WTC11 (cell line): ENCODE measurements around the gene RAPGEF2. TPM values are rescaled to one million over a fixed set of nuclear protein-coding genes. Genes with fewer than 3 reads are reported as not detected.

Experiments used
- ATAC-seq: fragments of 200-7000 bp; cut with Tn5 transposase; 2 replicates; pipeline ENCODE4 v1.10.0; 2021; ENCODE audit warnings: mild to moderate bottlenecking, moderate library complexity
- CTCF ChIA-PET: fragments of 300-600 bp; sonication (Branson Sonifier 250); formaldehyde crosslinking; loops from one replicate; lab custom pipeline; 2021; ENCODE audit warnings: antibody characterized with exemption; lab: Charles Lee
- POLR2A ChIA-PET: fragments of 350-600 bp; sonication (Branson Sonifier 250); formaldehyde crosslinking; loops from one replicate; lab custom pipeline; 2021; ENCODE audit warnings: antibody characterized with exemption; lab: Charles Lee
- DNase-seq: peaks from one replicate; pipeline ENCODE4 v3.0.0; 2021; ENCODE audit warnings: low spot score
- H3K27ac Mint-ChIP-seq: 2 replicates; pipeline ENCODE4 v1.8.0; 2021; ENCODE audit warnings: mixed read lengths
- H3K27me3 Mint-ChIP-seq: 2 replicates; pipeline ENCODE4 v1.8.0; 2021; ENCODE audit warnings: low read depth, mild to moderate bottlenecking, moderate library complexity, mixed read lengths
- H3K36me3 Mint-ChIP-seq: 2 replicates; pipeline ENCODE4 v1.8.0; 2021; ENCODE audit warnings: mixed read lengths
- H3K4me1 Mint-ChIP-seq: 2 replicates; pipeline ENCODE4 v1.8.0; 2022; ENCODE audit warnings: mixed read lengths
- H3K4me3 Mint-ChIP-seq: 2 replicates; pipeline ENCODE4 v1.8.0; 2021; ENCODE audit warnings: mild to moderate bottlenecking, moderate library complexity, mixed read lengths
- H3K9me3 Mint-ChIP-seq: 2 replicates; pipeline ENCODE4 v1.8.0; 2021; ENCODE audit warnings: mixed read lengths
- ATF2 ChIP-seq: sonication (generic); formaldehyde crosslinking; IDR thresholded peaks from 2 replicates; pipeline ENCODE4 v1.8.1; 2022; ENCODE audit warnings: low read depth, missing genetic modification reagents, borderline replicate concordance
- CREM ChIP-seq: sonication (generic); formaldehyde crosslinking; IDR thresholded peaks from 2 replicates; pipeline ENCODE4 v1.8.1; 2022; ENCODE audit warnings: mild to moderate bottlenecking, missing genetic modification reagents, moderate library complexity
- GRHL2 ChIP-seq: fragments of 250-450 bp; sonication (Bioruptor Pico); IDR thresholded peaks from 2 replicates; pipeline ENCODE4 v1.8.0; 2022; ENCODE audit warnings: mild to moderate bottlenecking, moderate library complexity; ENCODE audit not compliant: insufficient replicate concordance, severe bottlenecking
- HMGA2 ChIP-seq: fragments of 250-450 bp; sonication (Bioruptor Pico); IDR thresholded peaks from 2 replicates; pipeline ENCODE4 v1.4.0; 2021; ENCODE audit warnings: mild to moderate bottlenecking, moderate library complexity
- KAT7 ChIP-seq: sonication (generic); formaldehyde crosslinking; IDR thresholded peaks from 2 replicates; pipeline ENCODE4 v1.8.1; 2023; ENCODE audit warnings: missing genetic modification reagents, mild to moderate bottlenecking, borderline replicate concordance
- MLX ChIP-seq: sonication (generic); formaldehyde crosslinking; IDR thresholded peaks from 2 replicates; pipeline ENCODE4 v1.8.1; 2023; ENCODE audit warnings: mild to moderate bottlenecking, missing genetic modification reagents, moderate library complexity
- NFE2L1 ChIP-seq: sonication (generic); formaldehyde crosslinking; IDR thresholded peaks from 2 replicates; pipeline ENCODE4 v1.8.1; 2023; ENCODE audit warnings: missing genetic modification reagents
- NR3C1 ChIP-seq: sonication (generic); formaldehyde crosslinking; conservative IDR thresholded peaks from 2 replicates; pipeline ENCODE4 v1.8.1; 2023; ENCODE audit warnings: low read depth, mild to moderate bottlenecking, missing genetic modification reagents
- PRDM15 ChIP-seq: sonication (generic); formaldehyde crosslinking; IDR thresholded peaks from 2 replicates; pipeline ENCODE4 v1.8.0; 2022; ENCODE audit warnings: missing genetic modification reagents
- RELA ChIP-seq: sonication (generic); formaldehyde crosslinking; IDR thresholded peaks from 2 replicates; pipeline ENCODE4 v1.8.1; 2022; ENCODE audit warnings: missing genetic modification reagents, mild to moderate bottlenecking, borderline replicate concordance
- RORB ChIP-seq: fragments of 250-450 bp; sonication (Bioruptor Pico); IDR thresholded peaks from 2 replicates; pipeline ENCODE4 v1.9.0; 2021; ENCODE audit warnings: mild to moderate bottlenecking
- SMAD3 ChIP-seq: sonication (generic); formaldehyde crosslinking; IDR thresholded peaks from 2 replicates; pipeline ENCODE4 v1.8.0; 2022; ENCODE audit warnings: missing genetic modification reagents, mild to moderate bottlenecking, borderline replicate concordance
- ZNF263 ChIP-seq: sonication (generic); formaldehyde crosslinking; IDR thresholded peaks from 2 replicates; pipeline ENCODE4 v1.8.1; 2022; ENCODE audit warnings: low read depth, mild to moderate bottlenecking, moderate library complexity, missing genetic modification reagents
- ZNF416 ChIP-seq: fragments of 250-450 bp; sonication (Bioruptor Pico); IDR thresholded peaks from 2 replicates; pipeline ENCODE4 v1.9.0; 2021; ENCODE audit warnings: mild to moderate bottlenecking, inconsistent platforms
- total RNA-seq: library from RNA; stranded (reverse); gene quantifications from 3 replicates; pipeline ENCODE4 v1.2.3, GENCODE V29; 2021
- TF ChIP-seq, protein P1 (sequence below): fragments of 250-450 bp; sonication (Bioruptor Pico); IDR thresholded peaks from 2 replicates; pipeline ENCODE4 v1.9.0; 2021; ENCODE audit warnings: mild to moderate bottlenecking
- TF ChIP-seq, protein P2 (sequence below): sonication (generic); formaldehyde crosslinking; IDR thresholded peaks from 2 replicates; pipeline ENCODE4 v1.8.0; 2023; ENCODE audit warnings: missing genetic modification reagents, mild to moderate bottlenecking, borderline replicate concordance
- TF ChIP-seq, protein P3 (sequence below): sonication (generic); formaldehyde crosslinking; IDR thresholded peaks from 2 replicates; pipeline ENCODE4 v1.8.1; 2023; ENCODE audit warnings: mild to moderate bottlenecking, missing genetic modification reagents
- TF ChIP-seq, protein P4 (sequence below): sonication (generic); formaldehyde crosslinking; IDR thresholded peaks from 2 replicates; pipeline ENCODE4 v1.8.1; 2023; ENCODE audit warnings: mild to moderate bottlenecking, moderate library complexity, missing genetic modification reagents

Gene RAPGEF2
- total RNA-seq, 1 experiment from 2014 or later: 40.6 TPM

- DNase-seq (no peak), ATAC-seq (no peak)
- no peak overlapping the region for H3K4me3 Mint-ChIP-seq
- TF ChIP-seq NR3C1 (CRISPR knock-in tag) (no peak), RORB (CRISPR knock-in tag) (no peak), CREM (CRISPR knock-in tag) (no peak), ATF2 (CRISPR knock-in tag) (no peak), KAT7 (no peak), RELA (no peak), MLX (CRISPR knock-in tag) (no peak), GRHL2 (no peak), NFE2L1 (CRISPR knock-in tag) (no peak), ZNF416 (no peak), PRDM15 (CRISPR knock-in tag) (no peak), SMAD3 (no peak), ZNF263 (CRISPR knock-in tag) (no peak), HMGA2 (CRISPR knock-in tag) (no peak)
- TF ChIP-seq, protein P1, sequence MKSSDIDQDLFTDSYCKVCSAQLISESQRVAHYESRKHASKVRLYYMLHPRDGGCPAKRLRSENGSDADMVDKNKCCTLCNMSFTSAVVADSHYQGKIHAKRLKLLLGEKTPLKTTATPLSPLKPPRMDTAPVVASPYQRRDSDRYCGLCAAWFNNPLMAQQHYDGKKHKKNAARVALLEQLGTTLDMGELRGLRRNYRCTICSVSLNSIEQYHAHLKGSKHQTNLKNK (CRISPR knock-in tag): no peak
- TF ChIP-seq, protein P2, sequence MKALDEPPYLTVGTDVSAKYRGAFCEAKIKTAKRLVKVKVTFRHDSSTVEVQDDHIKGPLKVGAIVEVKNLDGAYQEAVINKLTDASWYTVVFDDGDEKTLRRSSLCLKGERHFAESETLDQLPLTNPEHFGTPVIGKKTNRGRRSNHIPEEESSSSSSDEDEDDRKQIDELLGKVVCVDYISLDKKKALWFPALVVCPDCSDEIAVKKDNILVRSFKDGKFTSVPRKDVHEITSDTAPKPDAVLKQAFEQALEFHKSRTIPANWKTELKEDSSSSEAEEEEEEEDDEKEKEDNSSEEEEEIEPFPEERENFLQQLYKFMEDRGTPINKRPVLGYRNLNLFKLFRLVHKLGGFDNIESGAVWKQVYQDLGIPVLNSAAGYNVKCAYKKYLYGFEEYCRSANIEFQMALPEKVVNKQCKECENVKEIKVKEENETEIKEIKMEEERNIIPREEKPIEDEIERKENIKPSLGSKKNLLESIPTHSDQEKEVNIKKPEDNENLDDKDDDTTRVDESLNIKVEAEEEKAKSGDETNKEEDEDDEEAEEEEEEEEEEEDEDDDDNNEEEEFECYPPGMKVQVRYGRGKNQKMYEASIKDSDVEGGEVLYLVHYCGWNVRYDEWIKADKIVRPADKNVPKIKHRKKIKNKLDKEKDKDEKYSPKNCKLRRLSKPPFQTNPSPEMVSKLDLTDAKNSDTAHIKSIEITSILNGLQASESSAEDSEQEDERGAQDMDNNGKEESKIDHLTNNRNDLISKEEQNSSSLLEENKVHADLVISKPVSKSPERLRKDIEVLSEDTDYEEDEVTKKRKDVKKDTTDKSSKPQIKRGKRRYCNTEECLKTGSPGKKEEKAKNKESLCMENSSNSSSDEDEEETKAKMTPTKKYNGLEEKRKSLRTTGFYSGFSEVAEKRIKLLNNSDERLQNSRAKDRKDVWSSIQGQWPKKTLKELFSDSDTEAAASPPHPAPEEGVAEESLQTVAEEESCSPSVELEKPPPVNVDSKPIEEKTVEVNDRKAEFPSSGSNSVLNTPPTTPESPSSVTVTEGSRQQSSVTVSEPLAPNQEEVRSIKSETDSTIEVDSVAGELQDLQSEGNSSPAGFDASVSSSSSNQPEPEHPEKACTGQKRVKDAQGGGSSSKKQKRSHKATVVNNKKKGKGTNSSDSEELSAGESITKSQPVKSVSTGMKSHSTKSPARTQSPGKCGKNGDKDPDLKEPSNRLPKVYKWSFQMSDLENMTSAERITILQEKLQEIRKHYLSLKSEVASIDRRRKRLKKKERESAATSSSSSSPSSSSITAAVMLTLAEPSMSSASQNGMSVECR (CRISPR knock-in tag): no peak
- TF ChIP-seq, protein P3, sequence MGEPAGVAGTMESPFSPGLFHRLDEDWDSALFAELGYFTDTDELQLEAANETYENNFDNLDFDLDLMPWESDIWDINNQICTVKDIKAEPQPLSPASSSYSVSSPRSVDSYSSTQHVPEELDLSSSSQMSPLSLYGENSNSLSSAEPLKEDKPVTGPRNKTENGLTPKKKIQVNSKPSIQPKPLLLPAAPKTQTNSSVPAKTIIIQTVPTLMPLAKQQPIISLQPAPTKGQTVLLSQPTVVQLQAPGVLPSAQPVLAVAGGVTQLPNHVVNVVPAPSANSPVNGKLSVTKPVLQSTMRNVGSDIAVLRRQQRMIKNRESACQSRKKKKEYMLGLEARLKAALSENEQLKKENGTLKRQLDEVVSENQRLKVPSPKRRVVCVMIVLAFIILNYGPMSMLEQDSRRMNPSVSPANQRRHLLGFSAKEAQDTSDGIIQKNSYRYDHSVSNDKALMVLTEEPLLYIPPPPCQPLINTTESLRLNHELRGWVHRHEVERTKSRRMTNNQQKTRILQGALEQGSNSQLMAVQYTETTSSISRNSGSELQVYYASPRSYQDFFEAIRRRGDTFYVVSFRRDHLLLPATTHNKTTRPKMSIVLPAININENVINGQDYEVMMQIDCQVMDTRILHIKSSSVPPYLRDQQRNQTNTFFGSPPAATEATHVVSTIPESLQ (CRISPR knock-in tag): no peak
- TF ChIP-seq, protein P4, sequence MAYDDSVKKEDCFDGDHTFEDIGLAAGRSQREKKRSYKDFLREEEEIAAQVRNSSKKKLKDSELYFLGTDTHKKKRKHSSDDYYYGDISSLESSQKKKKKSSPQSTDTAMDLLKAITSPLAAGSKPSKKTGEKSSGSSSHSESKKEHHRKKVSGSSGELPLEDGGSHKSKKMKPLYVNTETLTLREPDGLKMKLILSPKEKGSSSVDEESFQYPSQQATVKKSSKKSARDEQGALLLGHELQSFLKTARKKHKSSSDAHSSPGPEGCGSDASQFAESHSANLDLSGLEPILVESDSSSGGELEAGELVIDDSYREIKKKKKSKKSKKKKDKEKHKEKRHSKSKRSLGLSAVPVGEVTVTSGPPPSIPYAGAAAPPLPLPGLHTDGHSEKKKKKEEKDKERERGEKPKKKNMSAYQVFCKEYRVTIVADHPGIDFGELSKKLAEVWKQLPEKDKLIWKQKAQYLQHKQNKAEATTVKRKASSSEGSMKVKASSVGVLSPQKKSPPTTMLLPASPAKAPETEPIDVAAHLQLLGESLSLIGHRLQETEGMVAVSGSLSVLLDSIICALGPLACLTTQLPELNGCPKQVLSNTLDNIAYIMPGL: no peak
- POLR2A ChIA-PET: interaction anchor here (0.7 kb wide), 1 partner anchor 35 kb away, joined by 3 read pairs; no protein-coding TSS in a partner anchor
- no peaks in the 10 kb centered on the region for H3K36me3 Mint-ChIP-seq
- no peak overlapping the region for H3K27ac Mint-ChIP-seq
- CTCF ChIA-PET: no interaction called here
- peaks cover 16% of the 10 kb centered on the region for H3K9me3 Mint-ChIP-seq
- peaks cover 62% of the 10 kb centered on the region for H3K27me3 Mint-ChIP-seq
- H3K4me1 Mint-ChIP-seq: peaks cover 3% of the 10 kb centered on the region
These were observed 287.8 kb downstream of the RAPGEF2 start for GRCh38 chr4:159390648-159391047.
